Smooth muscle cell (in vitro differentiated cells): ENCODE data around the gene SUV39H1. TPM values are rescaled to one million over a fixed set of nuclear protein-coding genes. Genes with fewer than 3 reads are reported as not detected.

Source experiments
- DNase-seq: peaks from one replicate; lab custom pipeline; 2025; ENCODE audit not compliant: unreplicated experiment; lab: John Stamatoyannopoulos, UW
- H2AFZ ChIP-seq: fragments of 200-600 bp; sonication (generic); 2 replicates; pipeline ENCODE4 v1.6.0; 2016; ENCODE audit warnings: antibody characterized with exemption, low read depth, mild to moderate bottlenecking
- H3F3A ChIP-seq: fragments of 200-600 bp; sonication (generic); 2 replicates; pipeline ENCODE4 v1.6.0; 2017; ENCODE audit warnings: antibody characterized with exemption, low read depth
- H3K27ac ChIP-seq: fragments of 200-600 bp; sonication (generic); 2 replicates; pipeline ENCODE4 v1.5.1; 2016; ENCODE audit warnings: low read depth, mild to moderate bottlenecking
- H3K27me3 ChIP-seq: fragments of 200-600 bp; sonication (generic); 2 replicates; pipeline ENCODE4 v1.6.1; 2016; ENCODE audit warnings: low read depth, mild to moderate bottlenecking
- H3K36me3 ChIP-seq: fragments of 200-600 bp; sonication (generic); 2 replicates; pipeline ENCODE4 v1.5.1; 2016; ENCODE audit warnings: low read depth
- H3K4me1 ChIP-seq: fragments of 200-600 bp; sonication (generic); 2 replicates; pipeline ENCODE4 v1.5.1; 2016; ENCODE audit warnings: low read depth
- H3K4me2 ChIP-seq: fragments of 200-600 bp; sonication (generic); 2 replicates; pipeline ENCODE4 v1.6.0; 2016; ENCODE audit warnings: mild to moderate bottlenecking
- H3K4me3 ChIP-seq: fragments of 200-600 bp; sonication (generic); 2 replicates; pipeline ENCODE4 v1.5.1; 2016; ENCODE audit warnings: mild to moderate bottlenecking
- H3K79me2 ChIP-seq: fragments of 200-600 bp; sonication (generic); 2 replicates; pipeline ENCODE4 v1.6.0; 2016; ENCODE audit warnings: low read depth, mild to moderate bottlenecking
- H3K9ac ChIP-seq: fragments of 200-600 bp; sonication (generic); 2 replicates; pipeline ENCODE4 v1.6.0; 2016; ENCODE audit warnings: low read depth
- H3K9me3 ChIP-seq: fragments of 200-600 bp; sonication (generic); replicated peaks from 2 replicates; pipeline ENCODE4 v1.5.1; 2016; ENCODE audit warnings: low read depth
- H4K20me1 ChIP-seq: fragments of 200-600 bp; sonication (generic); 2 replicates; pipeline ENCODE4 v1.6.0; 2016; ENCODE audit warnings: low read depth
- WGBS: methylation state at CpG from one replicate; pipeline ENCODE4 v1.1.7; 2016; ENCODE audit warnings: low lambda C conversion rate; 5-methylcytosine and 5-hydroxymethylcytosine counted together
- polyA plus RNA-seq: library from polyadenylated mRNA; unstranded; fragments of >200 nt; fragmentation: Nextera tagmentation; extraction: Ambion mirVana; gene quantifications from 2 replicates; pipeline ENCODE4 v1.2.1, GENCODE V29; 2016
- total RNA-seq: library from RNA; depleted of rRNA; stranded (reverse); fragments of >200 nt; gene quantifications from 2 replicates; pipeline ENCODE4 v1.2.3, GENCODE V29; 2014
- TF ChIP-seq, protein P1 (sequence below): fragments of 200-600 bp; sonication (generic); IDR thresholded peaks from 2 replicates; pipeline ENCODE4 v1.5.1; 2017; ENCODE audit warnings: borderline replicate concordance, mild to moderate bottlenecking, antibody characterized with exemption; ENCODE audit not compliant: insufficient read depth, poor library complexity, severe bottlenecking

The SUV39H1 gene
- total and polyA plus RNA-seq, 2 experiments from 2014 or later: 2.7 to 7.7 TPM

DNA sequence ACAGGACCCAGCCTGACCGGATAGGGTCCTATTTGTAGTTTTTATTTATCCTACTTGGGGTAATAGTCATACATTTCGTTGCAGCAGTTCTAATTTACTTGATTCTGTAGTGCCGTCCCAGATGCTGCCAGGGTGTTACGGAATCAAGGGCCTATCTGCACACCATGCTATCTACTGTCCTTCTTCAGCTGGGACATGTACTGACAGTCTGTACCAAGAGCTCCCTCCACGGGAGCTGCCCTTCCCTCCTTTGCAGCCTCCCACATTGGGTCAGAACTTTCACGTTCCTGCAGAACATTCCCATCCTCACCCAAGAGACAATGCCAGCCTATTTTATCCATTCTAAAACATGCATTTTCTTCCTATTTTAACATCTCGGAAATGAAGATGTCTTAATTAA is 6.7 kb downstream of the SUV39H1 start:
- Histone ChIP-seq H3K79me2 (no peaks in the 10 kb centered on the region), H2AFZ (no peak overlapping the region), H3K27me3 (no peaks in the 10 kb centered on the region), H3K4me2 (no peak overlapping the region), H4K20me1 (no peaks in the 10 kb centered on the region), H3K4me1 (no peaks in the 10 kb centered on the region), H3K27ac (no peak overlapping the region), H3K9me3 (no peaks in the 10 kb centered on the region), H3K36me3 (no peaks in the 10 kb centered on the region), H3F3A (no peaks in the 10 kb centered on the region), H3K4me3 (no peak overlapping the region), H3K9ac (no peak overlapping the region)
- no peak for DNase-seq
- TF ChIP-seq, protein P1, sequence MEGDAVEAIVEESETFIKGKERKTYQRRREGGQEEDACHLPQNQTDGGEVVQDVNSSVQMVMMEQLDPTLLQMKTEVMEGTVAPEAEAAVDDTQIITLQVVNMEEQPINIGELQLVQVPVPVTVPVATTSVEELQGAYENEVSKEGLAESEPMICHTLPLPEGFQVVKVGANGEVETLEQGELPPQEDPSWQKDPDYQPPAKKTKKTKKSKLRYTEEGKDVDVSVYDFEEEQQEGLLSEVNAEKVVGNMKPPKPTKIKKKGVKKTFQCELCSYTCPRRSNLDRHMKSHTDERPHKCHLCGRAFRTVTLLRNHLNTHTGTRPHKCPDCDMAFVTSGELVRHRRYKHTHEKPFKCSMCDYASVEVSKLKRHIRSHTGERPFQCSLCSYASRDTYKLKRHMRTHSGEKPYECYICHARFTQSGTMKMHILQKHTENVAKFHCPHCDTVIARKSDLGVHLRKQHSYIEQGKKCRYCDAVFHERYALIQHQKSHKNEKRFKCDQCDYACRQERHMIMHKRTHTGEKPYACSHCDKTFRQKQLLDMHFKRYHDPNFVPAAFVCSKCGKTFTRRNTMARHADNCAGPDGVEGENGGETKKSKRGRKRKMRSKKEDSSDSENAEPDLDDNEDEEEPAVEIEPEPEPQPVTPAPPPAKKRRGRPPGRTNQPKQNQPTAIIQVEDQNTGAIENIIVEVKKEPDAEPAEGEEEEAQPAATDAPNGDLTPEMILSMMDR: no peak
- 81% methylated on average over 7 of the region's 7 CpGs for WGBS

DNA sequence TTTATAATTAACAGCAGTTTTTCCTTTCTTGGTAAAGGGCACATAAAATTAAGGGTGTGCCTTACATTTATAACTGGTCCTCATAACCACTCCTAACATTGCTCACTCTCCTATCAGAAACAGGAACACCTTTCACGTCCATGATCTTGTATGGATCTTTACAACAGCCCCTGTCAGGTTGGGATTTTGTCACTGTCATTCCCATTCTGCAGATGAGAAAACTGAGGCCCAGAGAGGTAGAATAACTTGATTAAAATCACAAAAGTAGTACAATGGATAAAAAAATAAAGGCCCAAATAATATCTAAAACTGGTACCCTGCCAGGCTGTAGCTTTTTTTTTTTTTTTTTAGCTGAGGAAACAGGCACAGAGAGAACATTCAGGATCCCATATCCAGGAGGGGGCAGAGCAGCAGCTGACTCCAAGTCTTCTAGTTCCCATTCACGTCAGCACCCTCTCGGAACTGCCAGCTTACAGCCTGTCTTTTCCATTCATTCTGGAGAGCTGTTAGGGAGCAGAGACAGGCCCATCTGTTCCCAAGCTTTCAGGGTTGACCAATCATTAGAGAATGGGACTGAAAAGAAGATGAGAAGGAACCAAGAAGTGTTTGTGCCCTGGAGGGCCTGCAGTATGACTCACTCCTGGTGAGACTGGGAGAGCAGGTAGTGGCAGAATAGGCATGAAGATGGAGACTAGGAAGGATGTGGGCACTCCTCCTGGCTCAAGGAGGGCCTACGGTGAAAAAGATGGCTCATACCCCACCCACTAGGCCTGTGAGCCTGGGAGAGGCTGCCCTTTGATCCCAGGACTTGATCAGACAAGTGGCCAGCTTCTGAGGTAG is 7.3 kb downstream of the SUV39H1 start:
- Histone ChIP-seq H3K9ac (no peak overlapping the region), H3K9me3 (no peaks in the 10 kb centered on the region), H3K27ac (no peak overlapping the region), H3F3A (no peaks in the 10 kb centered on the region), H2AFZ (no peak overlapping the region), H3K4me2 (no peak overlapping the region), H3K27me3 (no peaks in the 10 kb centered on the region), H3K36me3 (no peaks in the 10 kb centered on the region), H3K4me1 (no peaks in the 10 kb centered on the region), H3K79me2 (no peaks in the 10 kb centered on the region), H3K4me3 (no peak overlapping the region), H4K20me1 (no peaks in the 10 kb centered on the region)
- WGBS: 67% methylated on average over 4 of the region's 4 CpGs
- TF ChIP-seq, protein P1: no peak
- DNase-seq: no peak

DNA sequence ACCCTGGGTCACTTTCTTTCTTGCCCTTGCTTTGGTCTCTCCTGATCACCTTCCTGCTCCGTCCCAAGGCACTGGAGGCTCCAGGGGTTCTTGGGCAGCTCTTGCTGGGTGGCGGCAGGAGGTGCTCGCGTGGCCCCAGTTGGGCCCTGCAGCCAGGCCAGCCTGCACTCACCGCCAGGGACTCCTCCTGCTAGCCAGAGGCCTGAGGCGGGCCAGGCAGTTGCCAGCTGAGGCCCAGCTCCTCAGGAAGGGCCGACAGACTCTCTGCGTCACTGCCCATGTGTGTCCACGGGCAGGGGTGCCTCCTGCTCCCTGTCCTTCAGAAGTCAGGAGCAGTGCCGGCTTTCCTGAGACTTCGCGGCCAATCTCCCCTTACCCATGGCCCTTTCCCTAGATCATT is 9.3 kb downstream of the SUV39H1 start:
- Histone ChIP-seq H3K4me2 (no peak overlapping the region), H2AFZ (no peak overlapping the region), H3F3A (no peaks in the 10 kb centered on the region), H3K9me3 (no peaks in the 10 kb centered on the region), H3K27ac (no peak overlapping the region), H3K79me2 (no peaks in the 10 kb centered on the region), H3K9ac (no peak overlapping the region), H3K4me3 (no peak overlapping the region), H3K4me1 (no peaks in the 10 kb centered on the region), H4K20me1 (no peaks in the 10 kb centered on the region), H3K27me3 (no peaks in the 10 kb centered on the region), H3K36me3 (no peaks in the 10 kb centered on the region)
- TF ChIP-seq, protein P1: no peak
- 93% methylated on average over 12 of the region's 12 CpGs for WGBS
- no peak for DNase-seq
